GM21576 (cell line): ENCODE measurements around the gene NDUFA3.
"Not testable (repeated sequence)": the region's sequence is repeated elsewhere in the genome, so short reads cannot be mapped to it uniquely, and the experiment has no call there.

Source experiments
- ATAC-seq: cut with Tn5 transposase; IDR thresholded peaks from one replicate; pipeline ENCODE4 v1.9.1; 2021; ENCODE audit warnings: mild to moderate bottlenecking, moderate library complexity; ENCODE audit not compliant: unreplicated experiment

NDUFA3 gene

DNA sequence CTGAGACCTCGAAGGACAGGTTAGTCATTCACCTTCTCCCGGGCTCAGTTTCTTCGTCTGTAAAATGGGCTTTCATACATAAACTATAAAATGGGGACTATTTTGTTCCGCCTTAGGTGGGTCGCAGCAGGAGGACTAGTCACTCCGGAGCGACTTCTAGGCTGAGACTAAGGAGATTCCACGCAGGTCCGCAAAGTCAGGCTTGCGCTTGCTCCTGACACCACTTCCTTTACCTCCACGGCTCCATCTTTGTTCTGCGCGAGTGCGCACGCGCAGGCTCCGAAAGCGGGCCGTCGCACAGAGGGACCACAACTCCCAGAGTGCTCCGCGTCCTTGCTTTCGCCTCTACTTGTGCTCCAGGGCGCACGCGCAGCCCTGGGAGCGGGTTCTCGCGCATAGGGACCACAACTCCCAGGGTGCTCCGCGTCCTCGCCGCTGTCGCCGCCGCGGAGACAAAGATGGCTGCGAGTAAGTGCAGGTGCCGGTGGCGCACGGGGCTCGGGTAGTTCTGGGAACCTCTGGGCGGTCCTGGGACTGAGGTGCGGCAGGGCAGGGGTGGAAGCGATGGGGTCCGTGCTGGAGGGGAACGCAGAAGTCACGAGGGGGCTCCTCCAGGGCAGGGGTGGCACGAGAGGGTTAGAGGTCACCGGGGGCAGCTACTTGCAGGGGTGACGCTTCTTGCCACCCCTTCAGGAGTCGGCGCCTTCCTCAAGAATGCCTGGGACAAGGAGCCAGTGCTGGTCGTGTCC, at the start of gene NDUFA3:
Gene NDUFA3, plus strand, starts transcription at position 435 of the 749 bp plus-strand sequence. Its CDS starts 24 bp downstream, at position 459.
- peak; percentile 88 for ATAC-seq

DNA sequence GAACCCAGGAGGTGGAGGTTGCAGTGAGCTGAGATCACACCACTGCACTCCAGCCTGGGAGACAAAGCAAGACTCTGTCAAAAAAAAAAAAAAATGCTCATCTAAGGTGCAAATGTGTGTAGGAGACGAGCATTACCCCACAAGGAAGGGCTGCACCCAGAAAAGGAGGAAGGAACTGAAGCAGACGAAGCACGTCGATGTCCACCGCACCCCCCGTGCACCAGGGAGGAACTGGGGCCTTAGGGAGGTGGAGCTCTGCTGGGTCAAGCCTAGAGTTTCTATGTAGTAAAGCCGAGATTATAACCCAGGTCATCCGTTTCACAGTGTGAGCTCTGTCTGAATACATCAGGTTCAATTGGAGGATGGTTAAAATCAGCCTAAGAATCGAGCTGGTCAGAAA, 40.0 kb upstream of the NDUFA3 start:
- ATAC-seq: no peak

- ATAC-seq: no peak
These were observed 39.1 kb upstream of the NDUFA3 start, which contains the start of gene VSTM1 for GRCh38 chr19:54063350-54064116. Gene VSTM1 (minus strand): TSS chr19:54063897. CDS start chr19:54063777, 120 bp downstream.

GRCh38 chr19:54069470-54069869, 33.2 kb upstream of the NDUFA3 start:
- ATAC-seq: no peak

DNA sequence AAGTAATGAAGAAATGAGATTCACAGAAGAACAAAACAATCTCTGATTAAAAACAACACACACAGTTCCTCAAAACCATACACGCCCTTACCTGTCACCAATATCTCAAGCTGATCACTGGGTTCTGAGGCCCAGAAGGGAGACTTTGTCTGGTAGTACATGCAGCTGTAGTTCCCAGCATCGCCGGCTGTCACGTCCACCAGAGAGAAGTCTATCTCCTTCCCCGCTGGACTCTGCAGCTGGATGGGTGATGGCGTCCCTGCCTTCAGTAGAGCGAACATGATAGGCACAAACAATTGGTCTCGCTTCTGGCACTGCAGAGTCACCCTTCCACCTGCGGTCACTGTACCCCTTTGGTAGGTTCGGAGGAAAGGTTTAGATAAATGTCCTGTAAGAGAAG, 28.8 kb upstream of the NDUFA3 start:
- no peak for ATAC-seq

DNA sequence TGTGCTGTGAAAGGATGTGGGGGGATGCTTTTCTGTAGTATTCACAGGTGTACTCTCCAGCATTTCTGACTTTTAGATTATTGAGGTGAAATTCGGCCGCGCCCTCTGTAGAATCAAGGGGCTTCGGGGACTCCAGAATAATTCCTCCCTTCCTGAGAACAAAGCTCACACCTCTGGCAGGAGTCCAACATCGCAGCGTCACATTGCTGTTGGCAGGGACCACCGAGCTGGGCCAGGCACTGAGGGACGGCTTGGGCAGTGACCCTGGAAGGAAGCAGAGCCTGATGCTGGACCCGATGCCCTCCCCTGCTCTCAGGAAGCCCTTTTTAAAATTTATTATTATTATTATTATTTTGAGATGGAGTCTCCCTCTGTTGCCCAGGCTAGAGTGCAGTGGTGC, 27.8 kb upstream of the NDUFA3 start:
- ATAC-seq: no peak

DNA sequence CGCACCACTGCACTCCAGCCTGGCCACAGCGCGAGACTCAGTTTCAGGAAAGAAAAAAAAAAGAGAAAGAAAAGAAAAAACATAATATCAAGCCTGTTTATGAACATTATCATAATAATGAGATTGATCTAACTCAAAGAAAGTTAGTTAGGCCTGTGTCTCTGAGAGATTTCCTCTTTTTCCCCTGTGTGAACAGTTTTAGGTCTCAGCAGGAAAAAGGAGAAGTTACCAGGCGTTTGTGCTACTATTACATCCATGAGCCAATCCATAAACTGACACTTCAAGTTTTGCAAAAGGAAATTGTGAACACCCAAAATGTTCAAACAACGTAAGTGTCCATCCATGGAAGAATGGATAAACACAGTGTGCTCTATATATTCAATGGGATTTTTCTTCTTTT, 25.3 kb upstream of the NDUFA3 start:
- no peak for ATAC-seq

DNA sequence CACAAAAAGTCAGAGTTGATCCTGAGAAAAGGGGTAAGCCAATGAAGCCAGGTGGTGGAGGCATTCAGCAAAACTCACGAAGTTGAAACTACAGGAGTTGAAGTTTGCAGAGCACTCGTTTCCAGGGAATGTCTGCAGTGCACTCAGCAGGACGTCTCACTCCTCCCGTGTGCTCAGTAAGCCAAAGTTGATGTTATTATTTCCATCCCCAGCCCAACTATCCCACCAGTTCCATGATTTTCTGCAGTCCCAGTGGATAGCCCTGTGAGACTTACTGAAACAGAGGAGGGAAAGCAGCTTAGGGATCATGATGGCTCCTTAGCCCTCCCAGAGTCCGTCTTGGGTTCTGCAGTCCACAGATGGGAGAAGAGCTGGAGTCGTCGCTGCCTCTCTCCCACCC, 21.6 kb upstream of the NDUFA3 start, which contains the start of gene TARM1:
Gene TARM1, minus strand, starts transcription at position 334 of the 400 bp plus-strand sequence. Its CDS starts 25 bp downstream, at position 309.
- no peak for ATAC-seq

DNA sequence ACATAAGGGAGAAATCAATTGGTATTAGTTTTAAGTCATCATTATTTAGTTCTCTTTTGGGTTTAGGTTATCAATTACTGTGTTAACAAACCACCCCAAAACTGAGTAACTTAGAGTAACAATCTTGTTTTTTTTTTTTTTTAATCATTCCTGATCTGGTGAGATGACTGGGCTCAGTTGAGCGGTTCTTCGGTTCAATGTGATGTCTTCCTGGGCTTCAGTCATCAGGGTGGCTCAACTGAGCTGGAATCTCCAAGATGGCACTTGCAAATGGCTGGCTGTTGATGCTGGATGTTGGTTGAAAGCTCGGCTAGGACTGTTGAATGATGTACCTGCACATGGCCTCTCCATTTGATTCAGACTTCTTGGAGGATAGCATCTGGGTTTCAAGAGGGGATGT, 18.2 kb upstream of the NDUFA3 start:
- no peak for ATAC-seq

DNA sequence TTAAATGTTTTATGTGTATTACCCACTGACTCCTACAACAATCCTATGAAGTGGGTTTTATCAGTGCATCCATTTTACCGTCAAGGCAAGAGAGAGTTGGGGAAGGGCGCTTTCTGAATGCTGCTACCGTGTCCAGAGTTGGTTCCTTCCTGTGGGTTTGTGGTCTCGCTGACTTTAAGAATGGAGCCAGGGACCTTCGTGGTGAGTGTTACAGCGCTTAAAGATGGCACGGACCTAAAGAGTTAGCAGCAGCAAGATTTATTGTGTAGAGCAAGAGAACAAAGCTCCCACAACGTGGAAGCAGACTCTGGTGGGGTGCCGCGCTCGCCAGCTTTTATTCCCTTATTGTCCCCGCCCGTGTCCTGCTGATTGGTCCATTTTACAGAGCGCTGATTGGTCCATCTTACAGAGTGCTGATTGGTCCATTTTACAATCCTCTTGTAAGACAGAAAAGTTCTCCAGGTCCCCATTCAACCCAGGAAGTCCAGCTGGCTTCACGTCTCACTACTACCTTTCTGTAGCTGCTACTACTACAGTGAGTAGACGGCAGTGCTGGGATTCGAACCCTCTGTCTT, 8.1 kb upstream of the NDUFA3 start:
- no peak for ATAC-seq

- no peak for ATAC-seq
These were observed 7.4 kb upstream of the NDUFA3 start for GRCh38 chr19:54095136-54095858.

GRCh38 chr19:54095859-54096616, 6.6 kb upstream of the NDUFA3 start:
- ATAC-seq: not testable (repeated sequence)

DNA sequence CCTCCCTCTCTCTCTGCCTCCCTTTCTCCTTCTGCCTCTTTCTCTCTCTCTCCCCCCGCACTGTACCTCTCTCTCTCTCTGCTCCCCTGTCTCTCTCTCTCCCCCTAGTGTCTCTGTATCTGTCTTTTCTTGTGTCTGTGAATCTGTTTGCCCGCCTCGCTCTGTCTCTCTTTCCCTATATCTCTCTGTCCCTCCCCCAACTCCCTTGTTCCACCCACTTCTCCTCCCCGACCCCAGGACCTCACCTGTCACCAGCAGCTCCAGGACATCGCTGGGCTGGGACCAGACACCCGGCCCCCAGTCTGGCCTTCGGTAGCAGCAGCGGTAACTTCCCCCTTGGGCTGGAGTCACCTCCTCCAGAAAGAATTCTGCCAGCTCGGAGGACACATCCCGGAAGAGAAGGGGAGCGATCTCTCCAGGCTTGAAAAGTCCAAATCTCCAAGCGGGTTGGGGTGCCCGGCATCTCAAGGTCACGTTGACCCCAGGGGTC, 6.0 kb upstream of the NDUFA3 start:
- no peak for ATAC-seq

GRCh38 chr19:54099190-54099902, 3.3 kb upstream of the NDUFA3 start:
- ATAC-seq: no peak

DNA sequence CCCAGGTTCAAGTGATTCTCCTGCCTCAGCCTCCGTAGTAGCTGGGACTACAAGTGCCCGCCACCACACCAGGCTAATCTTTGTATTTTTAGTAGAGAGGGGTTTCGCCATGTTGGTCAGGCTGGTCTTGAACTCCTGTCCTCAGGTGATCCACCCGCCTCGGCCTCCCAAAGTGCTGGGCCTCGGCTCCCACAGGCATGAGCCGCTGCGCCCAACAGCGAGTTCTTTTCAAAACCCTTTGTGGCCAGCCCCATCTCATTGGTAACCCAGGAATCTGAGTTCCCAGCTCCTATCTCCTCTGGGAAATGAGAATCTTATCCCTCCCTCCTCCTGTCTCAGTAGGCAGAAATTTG, 2.8 kb upstream of the NDUFA3 start:
- ATAC-seq: not testable (repeated sequence)

DNA sequence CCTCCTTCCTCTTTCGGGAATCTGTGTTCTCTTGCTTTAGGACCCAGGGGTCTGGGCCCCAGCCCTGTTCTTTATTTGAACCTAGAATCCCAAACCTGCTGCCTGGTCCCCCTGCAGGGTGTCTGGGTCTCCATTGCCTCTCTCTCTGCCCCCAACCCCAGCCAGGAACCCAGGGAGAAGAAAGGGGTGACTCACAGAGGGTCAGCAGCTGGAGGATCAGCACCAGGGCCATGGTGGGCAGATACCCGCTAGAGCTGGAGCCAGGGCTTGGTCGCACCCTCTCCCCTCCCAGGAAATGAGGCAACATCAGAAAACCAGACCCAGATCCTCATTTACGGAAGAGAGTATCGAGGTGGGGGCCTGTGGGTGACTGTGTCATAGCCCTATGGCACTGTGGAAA, 2.1 kb upstream of the NDUFA3 start, which contains the start of gene OSCAR:
Gene OSCAR, minus strand, starts transcription at position 243 of the 400 bp plus-strand sequence. Its CDS starts 11 bp downstream, at position 232.
- ATAC-seq: no peak

GRCh38 chr19:54104998-54105715, 2.5 kb downstream of the NDUFA3 start:
- no peak for ATAC-seq

DNA sequence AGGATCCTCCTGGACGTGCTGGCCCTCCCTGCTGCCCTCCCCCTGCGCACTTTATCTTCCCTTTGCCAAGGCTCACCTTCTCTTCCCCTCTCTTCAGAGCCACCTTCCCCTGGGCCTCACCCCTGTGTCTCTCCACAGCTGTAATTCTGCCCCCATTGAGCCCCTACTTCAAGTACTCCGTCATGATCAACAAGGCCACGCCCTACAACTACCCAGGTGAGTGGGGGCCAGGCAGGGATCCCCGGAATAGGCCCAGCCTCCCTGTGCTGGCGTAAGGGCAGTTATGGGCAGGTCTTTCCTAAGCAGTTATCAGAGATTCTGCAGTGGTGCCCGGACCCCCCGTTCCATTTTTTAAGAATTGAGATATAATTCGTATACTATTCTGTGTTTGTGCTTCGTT, 3.1 kb downstream of the NDUFA3 start:
- ATAC-seq: no peak

DNA sequence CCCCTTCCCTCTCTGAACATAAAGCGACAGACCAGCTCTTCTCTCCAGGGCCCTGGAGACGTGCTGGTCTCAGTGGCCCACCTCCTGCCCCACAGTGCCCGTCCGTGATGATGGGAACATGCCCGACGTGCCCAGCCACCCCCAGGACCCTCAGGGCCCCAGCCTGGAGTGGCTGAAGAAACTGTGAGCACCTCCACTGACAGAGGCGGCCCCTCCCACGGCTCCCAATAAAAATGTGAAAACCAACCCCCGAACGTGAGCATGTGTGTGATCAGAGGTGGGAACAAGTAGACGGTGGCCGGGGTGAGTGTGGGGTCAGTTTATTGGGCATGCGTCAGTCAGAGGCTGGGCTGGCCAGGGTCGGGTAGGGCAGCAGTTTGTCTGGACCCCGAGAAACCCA, 4.1 kb downstream of the NDUFA3 start:
- no peak for ATAC-seq
